Lower leg skin (tissue), 3 donors: ENCODE results near the gene PRSS36.

Source experiments
- POLR2A ChIP-seq, 2 donors: fragments of 450-650 bp; IDR thresholded peaks; one replicate each; pipeline ENCODE4 v1.6.1; 2016 to 2017; ENCODE audit warnings: antibody characterized with exemption in 2 of 2, mild to moderate bottlenecking in 1 of 2, moderate library complexity in 1 of 2
- TF ChIP-seq, protein P1 (sequence below), 3 donors: fragments of 450-650 bp; IDR thresholded peaks; one replicate each; pipeline ENCODE4 v1.5.1; 2016; ENCODE audit warnings: antibody characterized with exemption in 3 of 3, mild to moderate bottlenecking in 3 of 3, moderate library complexity in 2 of 3

GRCh38 chr16:31186930-31187807, 37.3 kb upstream of the PRSS36 start:
- TF ChIP-seq, protein P1, sequence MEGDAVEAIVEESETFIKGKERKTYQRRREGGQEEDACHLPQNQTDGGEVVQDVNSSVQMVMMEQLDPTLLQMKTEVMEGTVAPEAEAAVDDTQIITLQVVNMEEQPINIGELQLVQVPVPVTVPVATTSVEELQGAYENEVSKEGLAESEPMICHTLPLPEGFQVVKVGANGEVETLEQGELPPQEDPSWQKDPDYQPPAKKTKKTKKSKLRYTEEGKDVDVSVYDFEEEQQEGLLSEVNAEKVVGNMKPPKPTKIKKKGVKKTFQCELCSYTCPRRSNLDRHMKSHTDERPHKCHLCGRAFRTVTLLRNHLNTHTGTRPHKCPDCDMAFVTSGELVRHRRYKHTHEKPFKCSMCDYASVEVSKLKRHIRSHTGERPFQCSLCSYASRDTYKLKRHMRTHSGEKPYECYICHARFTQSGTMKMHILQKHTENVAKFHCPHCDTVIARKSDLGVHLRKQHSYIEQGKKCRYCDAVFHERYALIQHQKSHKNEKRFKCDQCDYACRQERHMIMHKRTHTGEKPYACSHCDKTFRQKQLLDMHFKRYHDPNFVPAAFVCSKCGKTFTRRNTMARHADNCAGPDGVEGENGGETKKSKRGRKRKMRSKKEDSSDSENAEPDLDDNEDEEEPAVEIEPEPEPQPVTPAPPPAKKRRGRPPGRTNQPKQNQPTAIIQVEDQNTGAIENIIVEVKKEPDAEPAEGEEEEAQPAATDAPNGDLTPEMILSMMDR (IDR thresholded peaks at IDR 0.05): no peak
- TF ChIP-seq POLR2A (IDR thresholded peaks at IDR 0.05): no peak
